Peyer's patch (tissue), 4 donors: ENCODE data around the gene TSSK2.
A peak's percentile ranks its signal among the peaks of the same experiment; 100 is the strongest.

Experiments used
- CTCF ChIP-seq, 6 experiments: fragments of 450-650 bp in 4 of 6; fragments of 200-600 bp in 2 of 6; sonication (generic) in 1 of 6; IDR thresholded peaks; one replicate each; pipeline ENCODE4 v1.5.1; 2017 to 2019; ENCODE audit warnings: antibody characterized with exemption in 6 of 6, mild to moderate bottlenecking in 3 of 6, moderate library complexity in 1 of 6
- POLR2A ChIP-seq, 2 donors: fragments of 450-650 bp; IDR thresholded peaks; one replicate each; pipeline ENCODE4 v1.5.1; 2017; ENCODE audit warnings: antibody characterized with exemption in 2 of 2, mild to moderate bottlenecking in 2 of 2, moderate library complexity in 2 of 2

GRCh38 chr22:19176732-19177131 lies 45.6 kb downstream of the TSSK2 start:
- peak in 1 of 2 donors; percentile 4 for TF ChIP-seq POLR2A (IDR thresholded peaks at IDR 0.05)
- TF ChIP-seq CTCF (IDR thresholded peaks at IDR 0.05) = no peak
